Lower lobe of right lung (tissue), 2 donors: ENCODE measurements around the gene SEMA4F. TPM values are rescaled to one million over a fixed set of nuclear protein-coding genes. Genes with fewer than 3 reads are reported as not detected.

Experiments used
- ATAC-seq, 2 donors: fragments of 200-7000 bp; cut with Tn5 transposase; one replicate each; pipeline ENCODE4 v1.9.1; 2020 to 2022; ENCODE audit warnings: mild to moderate bottlenecking in 2 of 2, moderate library complexity in 2 of 2
- DNase-seq: peaks from one replicate; pipeline ENCODE4 v3.0.0-alpha.2; 2020
- H3K27ac ChIP-seq: fragments of 200-600 bp; one replicate; pipeline ENCODE4 v1.8.0; 2022
- H3K27me3 ChIP-seq: fragments of 200-600 bp; one replicate; pipeline ENCODE4 v1.8.0; 2022; ENCODE audit warnings: low read depth
- H3K36me3 ChIP-seq: fragments of 200-600 bp; one replicate; pipeline ENCODE4 v1.8.0; 2022; ENCODE audit warnings: mild to moderate bottlenecking
- H3K4me1 ChIP-seq: fragments of 200-600 bp; one replicate; pipeline ENCODE4 v1.8.0; 2022
- H3K4me3 ChIP-seq: fragments of 200-600 bp; one replicate; pipeline ENCODE4 v1.8.0; 2022; ENCODE audit warnings: mild to moderate bottlenecking
- H3K9me3 ChIP-seq: fragments of 200-600 bp; one replicate; pipeline ENCODE4 v1.8.0; 2022
- intact Hi-C: fragments of 100-400 bp; cut with DNase I; formaldehyde crosslinking; loops from one replicate; pipeline ENCODE4 v1.11.0; 2022
- total RNA-seq: library from RNA; stranded (reverse); fragmentation: NEBNext Ultra II Directional; extraction: Animal tissue kit (Norgen Biotek cat#: 25700); gene quantifications from one replicate; pipeline ENCODE4 v1.2.1, GENCODE V29; 2021
- TF ChIP-seq, protein P1 (sequence below): fragments of 200-600 bp; IDR thresholded peaks from one replicate; pipeline ENCODE4 v1.8.0; 2022; ENCODE audit warnings: antibody characterized with exemption, mild to moderate bottlenecking
- donor health status: DM: no; HTN: yes; CAD: no; lungs with severe emphysema.

Gene SEMA4F
- total RNA-seq, 1 donor from 2014 or later, result 12.0 TPM

DNA sequence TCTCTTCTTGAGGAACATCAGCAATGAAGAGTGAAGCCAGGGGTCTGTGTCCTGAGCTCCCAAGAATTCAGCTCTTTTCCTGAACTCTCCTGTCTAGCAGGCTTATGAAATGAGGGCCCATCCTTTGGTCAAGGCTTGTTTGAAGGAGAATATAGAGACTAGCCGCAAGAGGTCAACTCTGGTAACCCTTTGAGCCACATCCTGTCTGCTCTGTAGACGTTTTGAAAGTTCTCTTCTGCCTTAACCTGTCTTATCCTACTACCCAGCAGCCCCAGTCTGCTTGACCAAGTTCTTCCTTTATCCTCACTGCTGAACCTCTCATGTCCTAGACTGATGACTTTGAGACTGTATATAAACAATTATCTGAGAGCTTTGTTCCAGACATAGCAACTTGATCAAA lies 5.4 kb downstream of the SEMA4F start:
- intact Hi-C loops, result no loop called here
- peaks cover 5% of the 10 kb centered on the region for H3K4me1 ChIP-seq
- TF ChIP-seq, protein P1, sequence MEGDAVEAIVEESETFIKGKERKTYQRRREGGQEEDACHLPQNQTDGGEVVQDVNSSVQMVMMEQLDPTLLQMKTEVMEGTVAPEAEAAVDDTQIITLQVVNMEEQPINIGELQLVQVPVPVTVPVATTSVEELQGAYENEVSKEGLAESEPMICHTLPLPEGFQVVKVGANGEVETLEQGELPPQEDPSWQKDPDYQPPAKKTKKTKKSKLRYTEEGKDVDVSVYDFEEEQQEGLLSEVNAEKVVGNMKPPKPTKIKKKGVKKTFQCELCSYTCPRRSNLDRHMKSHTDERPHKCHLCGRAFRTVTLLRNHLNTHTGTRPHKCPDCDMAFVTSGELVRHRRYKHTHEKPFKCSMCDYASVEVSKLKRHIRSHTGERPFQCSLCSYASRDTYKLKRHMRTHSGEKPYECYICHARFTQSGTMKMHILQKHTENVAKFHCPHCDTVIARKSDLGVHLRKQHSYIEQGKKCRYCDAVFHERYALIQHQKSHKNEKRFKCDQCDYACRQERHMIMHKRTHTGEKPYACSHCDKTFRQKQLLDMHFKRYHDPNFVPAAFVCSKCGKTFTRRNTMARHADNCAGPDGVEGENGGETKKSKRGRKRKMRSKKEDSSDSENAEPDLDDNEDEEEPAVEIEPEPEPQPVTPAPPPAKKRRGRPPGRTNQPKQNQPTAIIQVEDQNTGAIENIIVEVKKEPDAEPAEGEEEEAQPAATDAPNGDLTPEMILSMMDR, result no peak
- no peaks in the 10 kb centered on the region for H3K9me3 ChIP-seq
- ATAC-seq (no peak), DNase-seq (no peak)
- H3K4me3 ChIP-seq, result no peak overlapping the region
- peaks cover 15% of the 10 kb centered on the region for H3K36me3 ChIP-seq
- H3K27me3 ChIP-seq, result no peaks in the 10 kb centered on the region
- no peak overlapping the region for H3K27ac ChIP-seq

DNA sequence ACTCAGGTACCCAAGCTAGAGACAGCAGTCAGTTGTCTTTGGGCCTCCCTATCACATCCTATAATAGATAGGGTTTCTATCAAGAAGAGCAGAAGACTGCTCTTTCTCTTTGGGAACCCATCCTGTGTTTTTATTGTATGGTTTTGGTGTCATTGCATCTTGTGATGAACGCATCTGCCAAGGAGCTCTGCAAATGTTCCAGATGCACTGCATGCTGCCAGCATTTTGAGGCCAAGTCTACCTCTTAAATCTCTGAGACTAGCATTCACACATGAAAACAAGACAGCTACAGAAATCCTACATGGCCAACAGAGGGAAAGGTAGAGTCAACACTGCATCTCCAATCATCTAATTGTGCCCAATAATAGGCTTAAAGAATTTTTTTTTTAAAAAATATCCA lies 14.0 kb downstream of the SEMA4F start:
- TF ChIP-seq, protein P1, result no peak
- no peak overlapping the region for H3K27ac ChIP-seq
- ATAC-seq (no peak), DNase-seq (no peak)
- no peaks in the 10 kb centered on the region for H3K4me1 ChIP-seq
- H3K36me3 ChIP-seq, result peaks cover 4% of the 10 kb centered on the region
- intact Hi-C loops, result no loop called here
- H3K9me3 ChIP-seq, result no peaks in the 10 kb centered on the region
- H3K27me3 ChIP-seq, result no peaks in the 10 kb centered on the region
- H3K4me3 ChIP-seq, result no peak overlapping the region

DNA sequence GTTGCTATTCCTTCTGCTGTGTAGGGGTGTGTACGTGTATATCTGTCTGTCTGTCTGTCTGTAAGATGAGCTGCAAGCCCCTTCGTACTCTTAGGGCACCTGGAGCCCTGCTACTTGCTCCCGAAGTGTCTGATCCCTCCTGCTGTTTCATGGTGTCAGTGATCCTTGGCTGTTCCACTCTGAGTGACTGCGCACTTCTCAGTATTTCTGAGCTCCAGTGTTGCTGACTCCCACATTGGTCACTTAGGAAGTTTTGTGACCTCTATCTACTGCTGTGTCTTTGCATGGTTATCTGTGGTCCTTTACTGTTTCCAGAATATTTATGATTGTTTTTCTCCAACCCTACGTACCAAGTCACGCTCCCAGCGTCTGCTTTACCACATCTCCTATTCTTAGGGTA lies 16.2 kb downstream of the SEMA4F start:
- no peak for ATAC-seq
- H3K4me1 ChIP-seq, result no peaks in the 10 kb centered on the region

DNA sequence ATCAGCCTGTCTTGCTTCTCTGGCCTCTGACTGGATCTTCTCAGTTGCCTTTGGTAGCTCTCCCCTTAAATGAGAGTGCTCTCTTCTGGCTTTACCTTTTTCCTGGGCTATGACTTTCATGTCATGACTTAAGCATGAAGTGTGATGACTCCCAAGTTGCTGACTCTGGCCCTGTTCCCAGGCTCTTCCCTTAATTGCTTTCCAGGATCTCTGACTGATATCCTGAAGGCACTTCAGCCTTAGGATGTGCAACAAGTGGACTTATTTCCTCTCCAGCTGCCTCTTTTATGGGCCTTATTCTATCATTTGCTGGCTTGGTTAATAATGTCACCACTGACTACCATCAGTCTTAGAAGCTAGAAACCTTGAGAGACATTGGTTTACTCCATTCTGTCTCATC lies 17.4 kb downstream of the SEMA4F start:
- no peaks in the 10 kb centered on the region for H3K27me3 ChIP-seq
- no peaks in the 10 kb centered on the region for H3K9me3 ChIP-seq
- intact Hi-C loops, result no loop called here
- no peak for DNase-seq
- no peak overlapping the region for H3K27ac ChIP-seq
- H3K36me3 ChIP-seq, result peaks cover 14% of the 10 kb centered on the region
- no peaks in the 10 kb centered on the region for H3K4me1 ChIP-seq
- H3K4me3 ChIP-seq, result no peak overlapping the region
- no peak for ATAC-seq
- TF ChIP-seq, protein P1, result no peak

More for the DNA sequence above, 16.2 kb downstream of the SEMA4F start:
- intact Hi-C loops, result no loop called here
- no peak for DNase-seq
- Histone ChIP-seq H3K27ac (no peak overlapping the region), H3K36me3 (peaks cover 2% of the 10 kb centered on the region), H3K4me3 (no peak overlapping the region), H3K27me3 (no peaks in the 10 kb centered on the region), H3K9me3 (no peaks in the 10 kb centered on the region)
- TF ChIP-seq, protein P1, result no peak

DNA sequence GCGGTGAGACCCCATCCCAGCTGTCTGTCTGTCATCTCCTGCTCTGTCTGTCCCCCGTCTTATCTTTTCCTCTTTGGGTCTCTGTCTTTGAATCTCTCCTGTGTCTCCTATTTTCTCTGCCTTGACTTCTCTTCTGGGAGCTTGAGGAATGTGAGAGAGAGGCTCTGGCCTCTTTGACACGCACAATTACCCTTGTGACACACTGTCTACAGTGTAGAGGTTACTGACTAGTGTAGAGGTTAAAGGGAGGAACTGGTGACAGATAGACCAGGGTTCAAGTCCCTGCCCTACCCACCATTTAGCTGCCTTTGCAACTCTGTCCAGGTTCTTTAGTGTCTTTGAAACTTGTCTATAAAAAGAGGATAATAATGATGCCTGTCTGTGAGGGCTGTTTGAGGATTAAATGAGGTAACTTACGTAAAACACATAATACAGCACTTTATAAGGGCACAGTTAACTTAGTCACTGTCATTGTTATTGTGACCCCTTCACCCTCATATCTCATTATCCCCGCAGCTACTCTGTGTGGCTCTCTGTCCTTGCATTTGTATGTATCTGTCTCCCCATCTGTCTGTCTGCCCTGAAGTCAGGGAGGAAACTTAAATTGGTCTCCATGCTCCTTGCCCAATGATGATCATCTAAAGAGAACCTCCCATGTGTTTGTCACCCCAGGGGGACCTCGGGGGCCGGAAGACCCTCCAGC lies 19.9 kb downstream of the SEMA4F start:
- TF ChIP-seq, protein P1, result no peak
- intact Hi-C loops, result no loop called here
- peaks cover 19% of the 10 kb centered on the region for H3K36me3 ChIP-seq
- DNase-seq, result no peak
- H3K4me3 ChIP-seq, result no peak overlapping the region
- H3K4me1 ChIP-seq, result no peaks in the 10 kb centered on the region
- H3K27me3 ChIP-seq, result no peaks in the 10 kb centered on the region
- no peaks in the 10 kb centered on the region for H3K9me3 ChIP-seq
- no peak overlapping the region for H3K27ac ChIP-seq
- no peak for ATAC-seq
